T-helper 2 cell (primary cell): ENCODE results near the gene HRH4.

Source experiments
- DNase-seq, 5 experiments: peaks; one replicate each; pipeline versions ENCODE4 v3.0.0 to v3.0.0-alpha.2; 2012 to 2022

The HRH4 gene

DNA sequence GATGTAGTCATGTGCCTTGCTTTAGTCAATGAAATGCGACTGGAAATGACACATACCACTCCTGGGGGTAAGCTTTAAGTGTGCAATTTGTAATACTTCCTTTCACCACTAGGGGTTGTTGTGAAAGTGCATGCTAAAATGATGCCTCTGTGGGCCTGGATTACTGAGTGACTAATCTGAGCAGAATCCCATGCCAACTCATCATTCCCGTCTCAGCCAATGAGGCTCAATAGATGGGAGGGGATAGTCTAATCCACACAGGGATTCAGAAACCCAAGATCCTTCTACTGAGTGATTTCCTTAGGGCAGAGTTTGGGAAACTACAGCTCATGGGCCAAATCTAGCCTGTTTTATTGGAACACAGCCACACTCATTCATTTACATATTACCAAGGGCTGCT lies 54.0 kb downstream of the HRH4 start:
- DNase-seq = peak in 1 of 5 experiments; percentile 58

DNA sequence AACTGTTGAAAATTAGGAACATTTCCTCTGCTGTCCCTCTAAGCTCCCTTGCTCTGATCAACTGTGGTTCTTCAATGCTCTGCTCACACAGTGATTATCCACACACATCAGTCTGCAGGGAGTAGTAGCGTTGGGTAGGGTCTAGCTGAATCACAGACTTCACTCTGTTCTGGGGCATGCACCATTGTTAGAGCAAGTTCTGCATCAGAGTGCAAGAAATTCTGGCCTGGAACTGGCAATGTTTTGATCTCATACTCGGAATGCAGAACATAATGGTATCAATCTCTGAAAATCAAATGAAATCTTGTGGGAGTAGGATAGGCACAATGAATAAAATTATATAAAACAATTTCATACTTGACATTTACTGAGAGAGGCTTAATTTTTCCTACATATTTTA lies 55.3 kb downstream of the HRH4 start:
- DNase-seq = no peak

DNA sequence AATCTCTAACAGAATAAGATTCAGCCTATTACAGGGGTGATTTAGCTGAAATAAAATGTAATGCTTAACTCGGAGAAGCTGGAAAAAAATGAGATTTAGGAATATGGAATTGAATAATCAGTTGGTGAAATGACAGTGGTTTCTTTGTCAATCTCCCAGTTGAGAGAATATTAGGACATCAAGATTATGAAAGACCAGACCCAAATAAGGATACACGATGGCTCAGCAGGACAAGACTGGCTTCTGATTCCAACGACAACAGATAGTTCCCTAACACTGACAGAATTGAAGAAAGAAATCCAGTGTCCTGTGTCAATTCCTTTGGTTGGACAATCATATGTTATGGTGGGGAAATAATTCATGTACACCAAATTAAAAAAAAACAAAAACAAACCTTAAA lies 55.8 kb downstream of the HRH4 start:
- no peak for DNase-seq

DNA sequence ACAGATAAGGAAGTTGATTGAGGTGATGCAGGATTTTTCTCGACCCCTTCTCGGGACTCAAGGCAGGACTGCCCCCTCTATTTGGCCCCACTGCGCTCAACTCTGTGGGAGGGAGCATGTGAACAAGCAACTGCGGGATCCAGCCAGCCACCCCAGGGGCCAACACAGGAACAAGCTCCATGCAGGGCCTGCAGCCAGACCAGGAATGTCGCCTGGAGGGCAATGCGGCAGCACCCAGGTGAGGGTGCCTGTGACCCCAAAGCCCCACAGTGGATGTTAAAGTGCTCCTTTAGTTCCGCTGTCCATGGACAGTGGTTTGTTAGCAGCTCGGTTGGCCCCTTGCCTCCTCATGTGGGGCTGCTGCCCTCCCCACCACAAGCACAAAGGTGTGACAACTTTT lies 57.1 kb downstream of the HRH4 start:
- DNase-seq = no peak

DNA sequence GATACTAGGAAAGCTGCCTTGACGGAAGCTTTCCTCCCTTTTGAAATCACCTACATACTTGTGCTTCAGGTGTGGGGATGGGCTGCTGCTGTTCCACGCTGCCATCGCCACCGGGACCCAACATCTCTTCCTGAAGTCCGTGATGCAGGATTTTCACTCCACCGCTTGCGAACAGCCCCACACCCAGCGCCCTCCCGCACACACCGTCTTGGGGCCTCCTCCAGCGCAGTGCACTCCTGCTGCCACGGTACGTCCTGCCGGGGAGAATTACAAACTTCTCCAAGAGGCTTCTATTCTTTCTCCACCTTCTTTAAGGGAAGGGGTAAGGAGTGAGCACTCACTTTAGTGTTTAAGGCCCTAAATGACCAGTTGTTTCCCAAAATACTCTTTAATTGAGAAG lies 58.2 kb downstream of the HRH4 start:
- DNase-seq = no peak
